Caco-2 (cell line): ENCODE measurements around the gene POU3F3. TPM values are rescaled to one million over a fixed set of nuclear protein-coding genes. Genes with fewer than 3 reads are reported as not detected.

Source experiments
- BruUV-seq: library from RNA; stranded (reverse); fragments of 400-500 nt; replicated peaks from 2 replicates; lab custom pipeline; 2021; lab: Mats Ljungman, UMichigan
- CTCF ChIA-PET: fragments of 300-600 bp; sonication (Branson Sonifier 250); formaldehyde crosslinking; loops from one replicate; lab custom pipeline; 2022; ENCODE audit warnings: antibody characterized with exemption; lab: Charles Lee
- POLR2A ChIA-PET: fragments of 300-600 bp; sonication (Branson Sonifier 250); formaldehyde crosslinking; loops from one replicate; lab custom pipeline; 2022; ENCODE audit warnings: antibody characterized with exemption; lab: Charles Lee
- DNase-seq, 2 experiments: peaks; one replicate each; pipeline versions ENCODE4 v3.0.0 to v3.0.0-alpha.2; 2020 to 2022
- H3K27me3 ChIP-seq: replicated peaks from 2 replicates; pipeline ENCODE4 v1.6.0; 2011; ENCODE audit warnings: low read length; ENCODE audit not compliant: control insufficient read depth, insufficient read depth
- H3K36me3 ChIP-seq: 2 replicates; pipeline ENCODE4 v1.5.1; 2011; ENCODE audit warnings: low read length; ENCODE audit not compliant: control insufficient read depth, insufficient read depth
- H3K4me1 ChIP-seq: fragments of 250-450 bp; sonication (Bioruptor Pico); 2 replicates; pipeline ENCODE4 v1.5.1; 2020; ENCODE audit warnings: mild to moderate bottlenecking
- H3K4me3 ChIP-seq: 2 replicates; pipeline ENCODE4 v1.5.1; 2011; ENCODE audit warnings: low read depth, mild to moderate bottlenecking, control low read depth, low read length
- H3K9me3 ChIP-seq: fragments of 250-450 bp; sonication (Bioruptor Pico); 2 replicates; pipeline ENCODE4 v1.5.1; 2020; ENCODE audit warnings: mild to moderate bottlenecking, moderate library complexity
- H3K27ac Mint-ChIP-seq: one replicate; pipeline ENCODE4 v1.8.0; 2022; ENCODE audit warnings: mixed read lengths; ENCODE audit not compliant: unreplicated experiment
- H3K27me3 Mint-ChIP-seq: one replicate; pipeline ENCODE4 v1.8.0; 2022; ENCODE audit warnings: mixed read lengths; ENCODE audit not compliant: insufficient read depth, unreplicated experiment
- H3K36me3 Mint-ChIP-seq: one replicate; pipeline ENCODE4 v1.8.0; 2022; ENCODE audit warnings: mild to moderate bottlenecking, mixed read lengths; ENCODE audit not compliant: insufficient read depth, unreplicated experiment
- H3K4me1 Mint-ChIP-seq: one replicate; pipeline ENCODE4 v1.8.0; 2022; ENCODE audit warnings: low read depth, mixed read lengths; ENCODE audit not compliant: unreplicated experiment
- H3K4me3 Mint-ChIP-seq: one replicate; pipeline ENCODE4 v1.8.0; 2022; ENCODE audit warnings: mild to moderate bottlenecking, moderate library complexity, mixed read lengths; ENCODE audit not compliant: unreplicated experiment
- H3K9me3 Mint-ChIP-seq: one replicate; pipeline ENCODE4 v1.8.0; 2022; ENCODE audit warnings: mixed read lengths; ENCODE audit not compliant: unreplicated experiment
- intact Hi-C: fragments of 100-400 bp; cut with micrococcal nuclease; formaldehyde crosslinking; loops from one replicate; pipeline ENCODE4 v1.10.0; 2022; ENCODE audit not compliant: unreplicated experiment
- total RNA-seq: library from RNA; stranded (reverse); gene quantifications from 2 replicates; pipeline ENCODE4 v1.2.3, GENCODE V29; 2022
- TF ChIP-seq, protein P1 (sequence below), 2 experiments: fragments of 200-600 bp in 1 of 2; IDR thresholded peaks; 1 replicate in 1 of 2; 2 replicates in 1 of 2; pipeline versions ENCODE4 v1.5.1 to v1.8.0; 2011 to 2022; ENCODE audit warnings: antibody characterized with exemption in 1 of 2, control low read depth in 1 of 2, inconsistent platforms in 1 of 2, low read depth in 1 of 2, low read length in 1 of 2, mild to moderate bottlenecking in 1 of 2, moderate library complexity in 1 of 2; ENCODE audit not compliant: insufficient read depth in 1 of 2, severe bottlenecking in 1 of 2, unreplicated experiment in 1 of 2

POU3F3 gene
- total RNA-seq, 1 experiment from 2014 or later: not detected

DNA sequence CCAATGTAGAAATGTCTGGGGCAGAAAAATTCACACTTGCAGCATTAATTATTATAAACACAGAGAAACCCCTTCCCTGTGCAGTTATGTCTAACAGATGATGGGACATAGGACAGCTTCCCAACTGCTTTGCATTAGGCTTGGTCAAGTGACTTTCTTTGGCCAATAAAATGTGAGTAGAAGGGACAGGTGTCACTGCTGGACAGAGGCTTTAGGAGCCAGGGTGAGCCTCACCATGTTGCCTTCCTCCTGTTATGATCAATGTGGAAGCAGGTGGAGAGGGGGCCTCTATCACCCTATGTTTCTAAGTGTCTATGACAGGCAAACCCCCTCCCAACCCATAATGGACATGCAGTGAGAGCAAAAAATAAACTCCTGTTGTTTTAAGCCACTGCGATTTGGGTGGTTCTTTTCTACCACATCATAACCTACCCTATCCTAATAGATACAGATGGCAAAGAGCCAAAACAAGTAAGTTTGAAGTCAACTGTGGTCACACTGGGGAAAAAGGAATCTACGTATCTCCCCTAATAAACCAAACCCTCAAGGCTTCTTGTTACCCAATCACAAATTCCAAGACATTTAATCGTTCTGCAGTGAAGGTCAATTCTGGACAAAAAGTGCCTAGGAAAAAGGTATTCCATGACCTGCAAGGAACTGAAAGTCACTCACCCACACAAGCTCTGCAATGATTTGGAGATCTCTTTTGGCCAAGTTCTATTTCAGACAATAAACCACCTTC is 28.6 kb upstream of the POU3F3 start:
- BruUV-seq: no TSS peak
- DNase-seq: no peak
- no peak overlapping the region for H3K4me3 ChIP-seq
- Mint-ChIP-seq H3K27ac (no peak overlapping the region), H3K27me3 (peaks cover 12% of the 10 kb centered on the region), H3K36me3 (peaks cover 5% of the 10 kb centered on the region), H3K4me3 (no peak overlapping the region), H3K9me3 (peaks cover 11% of the 10 kb centered on the region), H3K4me1 (no peaks in the 10 kb centered on the region)
- no peaks in the 10 kb centered on the region for H3K9me3 ChIP-seq
- no peaks in the 10 kb centered on the region for H3K36me3 ChIP-seq
- ChIA-PET POLR2A (no interaction called here), CTCF (no interaction called here)
- H3K27me3 ChIP-seq: no peaks in the 10 kb centered on the region
- no peaks in the 10 kb centered on the region for H3K4me1 ChIP-seq
- TF ChIP-seq, protein P1, sequence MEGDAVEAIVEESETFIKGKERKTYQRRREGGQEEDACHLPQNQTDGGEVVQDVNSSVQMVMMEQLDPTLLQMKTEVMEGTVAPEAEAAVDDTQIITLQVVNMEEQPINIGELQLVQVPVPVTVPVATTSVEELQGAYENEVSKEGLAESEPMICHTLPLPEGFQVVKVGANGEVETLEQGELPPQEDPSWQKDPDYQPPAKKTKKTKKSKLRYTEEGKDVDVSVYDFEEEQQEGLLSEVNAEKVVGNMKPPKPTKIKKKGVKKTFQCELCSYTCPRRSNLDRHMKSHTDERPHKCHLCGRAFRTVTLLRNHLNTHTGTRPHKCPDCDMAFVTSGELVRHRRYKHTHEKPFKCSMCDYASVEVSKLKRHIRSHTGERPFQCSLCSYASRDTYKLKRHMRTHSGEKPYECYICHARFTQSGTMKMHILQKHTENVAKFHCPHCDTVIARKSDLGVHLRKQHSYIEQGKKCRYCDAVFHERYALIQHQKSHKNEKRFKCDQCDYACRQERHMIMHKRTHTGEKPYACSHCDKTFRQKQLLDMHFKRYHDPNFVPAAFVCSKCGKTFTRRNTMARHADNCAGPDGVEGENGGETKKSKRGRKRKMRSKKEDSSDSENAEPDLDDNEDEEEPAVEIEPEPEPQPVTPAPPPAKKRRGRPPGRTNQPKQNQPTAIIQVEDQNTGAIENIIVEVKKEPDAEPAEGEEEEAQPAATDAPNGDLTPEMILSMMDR (IDR thresholded peaks at IDR 0.05; ENCODE audit: insufficient read depth in 1 of 2, low read depth in 1 of 2, low read length in 1 of 2, severe bottlenecking in 1 of 2, unreplicated experiment in 1 of 2): no peak
- intact Hi-C loops: no loop called here

DNA sequence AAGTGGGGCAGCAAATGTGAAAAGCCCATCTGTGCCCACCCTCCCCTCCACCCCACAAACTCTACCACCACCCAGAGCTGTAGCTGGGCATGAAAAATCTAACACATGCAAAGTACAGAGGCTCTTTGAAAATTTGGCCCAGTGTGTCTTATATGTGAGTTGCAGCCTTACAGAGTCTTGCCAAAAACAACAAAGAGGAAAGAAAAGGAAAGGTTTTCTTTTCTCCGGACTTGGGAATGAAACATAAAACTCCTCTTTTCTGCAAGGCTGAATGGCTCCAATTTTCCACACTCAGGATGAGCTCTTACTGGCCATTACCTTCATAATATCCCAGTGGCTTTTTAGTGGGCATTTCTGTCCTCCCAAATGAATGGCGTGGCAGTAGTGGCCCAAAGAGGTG is 27.9 kb upstream of the POU3F3 start:
- H3K9me3 ChIP-seq: no peaks in the 10 kb centered on the region
- peaks cover 5% of the 10 kb centered on the region for H3K36me3 Mint-ChIP-seq
- no TSS peak for BruUV-seq
- TF ChIP-seq, protein P1 (IDR thresholded peaks at IDR 0.05; ENCODE audit: insufficient read depth in 1 of 2, low read depth in 1 of 2, low read length in 1 of 2, severe bottlenecking in 1 of 2, unreplicated experiment in 1 of 2): no peak
- no peak overlapping the region for H3K4me3 ChIP-seq
- peaks cover 12% of the 10 kb centered on the region for H3K27me3 Mint-ChIP-seq
- CTCF ChIA-PET: no interaction called here
- no peak overlapping the region for H3K4me3 Mint-ChIP-seq
- intact Hi-C loops: no loop called here
- no peak for DNase-seq
- no peaks in the 10 kb centered on the region for H3K4me1 Mint-ChIP-seq
- no peaks in the 10 kb centered on the region for H3K4me1 ChIP-seq
- H3K9me3 Mint-ChIP-seq: peaks cover 11% of the 10 kb centered on the region
- POLR2A ChIA-PET: no interaction called here
- H3K27ac Mint-ChIP-seq: no peak overlapping the region
- no peaks in the 10 kb centered on the region for H3K36me3 ChIP-seq
- H3K27me3 ChIP-seq: no peaks in the 10 kb centered on the region

DNA sequence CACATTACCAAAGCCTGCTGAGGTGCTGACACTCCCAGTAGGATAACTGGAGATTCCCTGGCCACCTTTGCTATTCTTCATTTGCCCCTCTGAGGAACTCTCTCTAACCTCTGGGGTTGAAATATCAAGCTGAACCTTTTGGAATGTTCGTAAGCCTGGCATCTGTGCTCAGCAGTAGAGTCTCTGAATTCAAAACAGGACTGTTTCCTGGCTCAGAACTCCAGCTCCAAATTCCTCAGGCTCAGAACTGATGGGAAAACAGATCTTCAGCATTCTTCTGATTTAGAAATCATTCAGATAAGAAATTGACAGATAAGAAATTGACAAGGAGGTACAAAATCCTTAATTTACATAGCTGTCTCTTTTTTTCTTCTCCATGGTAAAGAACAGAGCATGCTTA is 22.2 kb upstream of the POU3F3 start:
- POLR2A ChIA-PET: no interaction called here

More for the DNA sequence above, 22.2 kb upstream of the POU3F3 start:
- no peaks in the 10 kb centered on the region for H3K9me3 ChIP-seq
- no peak overlapping the region for H3K27ac Mint-ChIP-seq
- DNase-seq: no peak
- no peaks in the 10 kb centered on the region for H3K27me3 ChIP-seq
- no peak overlapping the region for H3K4me3 Mint-ChIP-seq
- H3K27me3 Mint-ChIP-seq: peaks cover 17% of the 10 kb centered on the region
- no peaks in the 10 kb centered on the region for H3K36me3 ChIP-seq
- intact Hi-C loops: no loop called here
- no peak overlapping the region for H3K4me3 ChIP-seq
- H3K4me1 ChIP-seq: no peaks in the 10 kb centered on the region
- BruUV-seq: no TSS peak
- H3K36me3 Mint-ChIP-seq: no peaks in the 10 kb centered on the region
- H3K4me1 Mint-ChIP-seq: no peaks in the 10 kb centered on the region
- CTCF ChIA-PET: interaction anchor here (1.1 kb wide), 1 partner anchor 18 kb away, joined by 5 read pairs; no protein-coding TSS in a partner anchor
- TF ChIP-seq, protein P1 (IDR thresholded peaks at IDR 0.05; ENCODE audit: insufficient read depth in 1 of 2, low read depth in 1 of 2, low read length in 1 of 2, severe bottlenecking in 1 of 2, unreplicated experiment in 1 of 2): no peak
- no peaks in the 10 kb centered on the region for H3K9me3 Mint-ChIP-seq
